HCEC 1CT (cell line): Measurements from ENCODE around the gene ERP44.
A peak's percentile ranks its signal among the peaks of the same experiment; 100 is the strongest.
"Not testable (repeated sequence)": the region's sequence is repeated elsewhere in the genome, so short reads cannot be mapped to it uniquely, and the experiment has no call there.

ENCODE experiments used
- DNase-seq: peaks from one replicate; pipeline ENCODE4 v3.0.0-alpha.2; 2017

The ERP44 gene

DNA sequence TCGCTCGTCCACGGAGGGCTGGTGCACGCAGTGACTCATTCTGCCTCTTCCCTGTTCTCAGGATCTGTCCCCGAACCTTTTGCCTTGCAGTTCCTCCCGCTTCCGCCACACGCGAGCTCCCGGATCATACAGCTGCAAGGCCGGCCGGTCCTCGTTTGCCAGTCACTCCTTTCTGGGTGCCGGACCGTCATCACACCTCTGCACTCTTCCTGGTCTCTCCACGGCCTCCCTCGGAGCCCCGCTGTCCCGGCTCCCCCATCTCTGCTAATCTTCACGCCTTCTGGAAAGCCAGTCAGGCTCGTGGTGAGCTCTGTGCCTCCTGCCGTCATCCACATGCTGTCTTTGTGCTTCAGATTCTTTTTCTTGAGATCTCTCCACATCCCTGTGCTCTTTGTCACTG lies 100.5 kb downstream of the ERP44 start:
- DNase-seq: no peak

DNA sequence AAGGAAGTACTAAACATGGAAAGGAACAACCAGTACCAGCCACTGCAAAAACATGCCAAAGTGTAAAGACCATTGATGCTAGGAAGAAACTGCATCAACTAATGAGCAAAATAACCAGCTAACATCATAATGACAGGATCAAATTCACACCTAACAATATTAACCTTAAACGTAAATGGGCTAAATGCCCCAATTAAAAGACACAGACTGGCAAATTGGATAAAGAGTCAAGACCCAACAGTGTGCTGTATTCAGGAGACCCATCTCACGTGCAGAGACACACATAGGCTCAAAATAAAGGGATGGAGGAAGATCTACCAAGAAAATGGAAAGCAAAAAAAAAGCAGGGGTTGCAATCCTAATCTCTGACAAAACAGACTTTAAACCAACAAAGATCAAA lies 108.3 kb downstream of the ERP44 start:
- not testable (repeated sequence) for DNase-seq

- DNase-seq: no peak
Measured at GRCh38 chr9:99986642-99987041, 112.2 kb downstream of the ERP44 start.

DNA sequence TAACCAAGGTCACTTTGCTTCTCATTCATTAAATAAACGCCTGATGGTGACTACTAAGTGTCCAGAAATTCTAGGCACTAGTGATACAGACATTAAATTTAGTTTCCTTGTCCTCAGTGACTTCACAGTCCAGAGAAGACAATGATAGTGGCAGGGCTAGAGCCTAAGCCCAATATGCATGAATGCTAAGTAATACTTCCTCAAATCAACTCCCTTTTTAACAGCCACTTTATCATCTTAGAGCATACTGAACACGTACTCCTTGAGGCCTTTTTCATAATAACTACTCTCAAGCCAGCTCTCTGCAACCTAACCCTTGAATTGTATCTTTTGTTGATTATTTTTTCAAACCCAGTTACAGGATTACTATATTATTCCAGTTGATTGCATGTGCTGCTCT lies 118.2 kb downstream of the ERP44 start:
- DNase-seq: no peak

GRCh38 chr9:99978221-99978620 lies 120.6 kb downstream of the ERP44 start:
- no peak for DNase-seq

DNA sequence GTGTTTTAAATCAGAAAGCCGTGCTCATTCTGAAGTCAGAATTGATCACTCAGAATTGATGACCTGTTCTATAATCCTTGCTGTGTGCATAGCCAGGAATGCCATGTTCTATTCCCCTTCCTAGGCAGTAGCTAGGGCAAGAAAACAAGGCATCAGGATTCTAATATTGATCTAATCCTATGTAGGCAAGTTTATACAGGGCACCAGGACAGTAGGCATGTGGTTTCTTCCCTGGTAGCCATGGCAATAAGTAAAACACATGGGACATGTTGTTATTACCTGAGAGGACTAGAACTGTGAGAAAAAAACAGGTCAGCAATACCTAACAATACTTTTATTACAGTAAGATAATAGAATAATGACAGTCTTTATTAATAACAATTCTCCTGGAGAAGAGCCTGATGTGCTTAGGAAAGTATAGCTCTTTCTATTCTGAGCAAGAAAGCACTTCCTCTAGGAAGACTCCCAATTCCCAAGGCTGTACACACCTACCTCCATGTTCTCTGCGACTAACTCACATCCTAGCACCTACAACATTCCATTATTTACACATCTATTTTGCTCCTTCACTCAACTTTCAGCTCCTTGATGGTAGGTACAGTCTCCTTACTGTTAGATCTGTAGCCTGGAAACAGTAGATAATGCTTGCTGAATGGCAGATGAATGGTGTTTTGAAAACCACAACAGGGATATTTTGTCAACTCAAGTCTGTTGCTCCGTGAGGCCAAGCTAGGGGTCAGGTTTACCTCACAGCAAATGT lies 121.6 kb downstream of the ERP44 start:
- DNase-seq: no peak

GRCh38 chr9:99973455-99973854 lies 125.3 kb downstream of the ERP44 start:
- DNase-seq: no peak

GRCh38 chr9:99971410-99971809 lies 127.4 kb downstream of the ERP44 start:
- DNase-seq: no peak

DNA sequence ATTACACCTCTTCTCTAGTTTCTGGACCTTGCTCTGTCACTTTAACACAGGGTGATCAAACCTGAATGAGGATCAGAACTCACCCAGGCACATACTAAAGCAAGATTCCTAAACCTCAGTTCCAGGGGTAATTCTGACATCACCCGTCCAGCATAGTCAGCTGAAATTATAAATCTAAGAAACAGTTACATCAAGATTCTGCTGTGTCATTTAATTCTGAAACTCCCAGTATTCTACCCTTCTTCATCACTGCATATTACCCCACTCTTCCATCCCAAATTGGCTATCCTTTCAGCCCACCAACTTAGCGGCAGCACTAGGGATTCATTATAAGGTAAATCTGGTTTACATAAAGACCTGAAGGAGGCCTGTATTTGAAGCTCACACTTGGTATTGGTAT lies 128.3 kb downstream of the ERP44 start:
- DNase-seq: no peak

- no peak for DNase-seq
Measured at GRCh38 chr9:99967457-99967856, 131.3 kb downstream of the ERP44 start.

DNA sequence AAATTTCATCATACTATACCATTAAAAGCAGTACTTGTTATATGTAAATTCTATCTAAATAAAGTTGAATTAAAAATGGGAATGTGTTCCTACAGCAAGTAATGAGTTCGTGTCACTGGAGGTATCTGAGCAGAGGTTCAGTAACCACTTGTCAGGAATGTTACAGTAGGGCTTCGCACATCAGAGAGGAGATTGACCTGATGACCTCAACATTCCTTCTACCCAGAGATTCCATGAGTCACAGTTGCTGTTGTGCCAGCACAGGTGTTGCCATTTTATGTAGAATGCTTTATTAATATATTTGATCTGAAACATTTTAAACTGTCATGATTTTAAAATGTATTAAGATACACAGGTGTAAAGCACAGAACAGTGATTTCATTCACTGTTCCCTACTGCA lies 132.1 kb downstream of the ERP44 start:
- peak; percentile 1 for DNase-seq

DNA sequence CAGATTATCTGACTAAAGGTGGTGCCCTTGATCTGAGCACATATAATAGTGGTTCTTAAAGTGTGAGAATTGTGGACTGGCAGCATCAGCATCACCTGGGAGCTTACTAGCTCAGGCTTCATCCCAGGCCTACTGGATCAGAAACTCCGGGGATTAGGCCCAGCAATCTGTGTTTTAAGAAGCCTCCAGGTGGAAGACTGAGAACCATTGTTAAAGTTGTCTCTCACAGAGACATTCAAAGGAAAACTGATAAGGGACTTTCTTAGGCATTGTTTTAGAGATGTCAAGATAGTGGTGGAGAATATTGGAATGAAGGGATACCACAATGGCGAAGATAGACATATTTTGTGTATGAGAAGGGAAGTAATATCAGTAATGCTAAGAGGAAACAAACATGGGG lies 132.8 kb downstream of the ERP44 start:
- DNase-seq: no peak

GRCh38 chr9:99964336-99964735 lies 134.5 kb downstream of the ERP44 start:
- DNase-seq: no peak

GRCh38 chr9:99962680-99963261 lies 136.0 kb downstream of the ERP44 start:
- DNase-seq: no peak

DNA sequence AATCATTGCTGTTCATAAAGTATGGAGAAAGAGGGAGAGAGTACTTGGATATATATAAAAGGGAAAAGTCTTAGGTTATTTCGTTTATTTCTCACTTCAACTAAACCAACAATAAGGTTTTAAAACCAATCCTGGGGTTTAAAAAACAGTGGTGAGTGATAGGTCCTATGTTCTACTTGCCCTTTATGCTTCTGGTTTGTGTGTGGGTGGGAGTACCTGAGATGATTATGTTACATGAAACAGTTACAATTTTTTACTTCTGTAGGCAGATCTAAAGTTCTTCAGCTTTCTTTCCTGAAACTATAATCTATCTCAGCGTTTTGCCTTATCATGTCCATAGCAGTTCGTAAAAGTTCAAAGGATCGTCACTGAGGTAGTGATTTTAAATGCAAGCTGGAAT lies 143.2 kb downstream of the ERP44 start:
- no peak for DNase-seq

DNA sequence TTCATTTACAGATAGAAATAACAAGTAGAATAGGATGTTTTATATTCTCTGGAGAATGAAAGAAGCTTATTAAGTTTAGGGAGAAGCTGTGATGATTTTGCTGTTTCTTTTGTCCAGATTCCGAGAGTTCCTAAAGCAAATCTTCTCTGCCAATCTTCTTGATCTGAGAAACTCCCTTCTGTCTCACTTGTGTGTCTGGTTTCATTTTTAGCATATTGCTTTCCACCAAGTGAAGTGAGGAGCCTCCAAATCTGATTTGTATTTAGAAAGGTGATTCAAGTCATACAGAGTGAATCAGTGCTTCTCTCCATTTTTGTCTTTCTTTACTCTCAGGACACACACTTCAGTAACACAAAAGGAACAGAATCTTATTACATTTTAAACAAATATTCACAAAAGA lies 144.0 kb downstream of the ERP44 start:
- DNase-seq: no peak

DNA sequence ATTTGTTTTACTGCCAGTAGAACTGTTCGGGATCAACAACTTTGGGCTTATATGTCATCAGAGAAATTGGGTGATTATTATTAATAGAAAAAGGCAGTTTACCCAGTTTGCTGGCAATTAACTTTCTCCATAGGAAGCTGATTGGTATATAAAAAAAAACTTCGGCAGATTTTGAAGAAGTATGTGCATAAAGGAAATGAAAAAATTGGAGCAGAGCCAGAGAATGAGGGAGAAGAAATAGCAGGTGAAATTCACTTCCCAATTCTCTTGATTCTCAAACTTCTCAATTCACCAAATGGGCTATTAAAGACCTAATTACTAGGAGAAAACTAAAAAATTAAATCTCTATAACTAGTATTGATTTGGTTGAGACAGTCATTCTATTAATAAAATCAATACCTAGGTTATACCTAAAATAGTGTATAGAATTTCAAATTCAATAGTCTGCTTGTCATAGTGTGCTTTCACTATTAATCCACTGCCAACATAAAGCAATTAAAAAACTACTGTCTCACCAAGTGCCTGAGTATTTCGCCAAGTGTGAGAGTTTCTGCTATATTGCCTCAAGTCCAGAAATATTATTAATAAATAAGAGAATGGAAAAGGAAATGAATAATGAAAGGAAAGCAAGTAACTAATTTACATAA lies 144.8 kb downstream of the ERP44 start:
- DNase-seq: no peak

- no peak for DNase-seq
Measured at GRCh38 chr9:99948896-99949295, 149.9 kb downstream of the ERP44 start.

GRCh38 chr9:99948482-99948881 lies 150.3 kb downstream of the ERP44 start:
- no peak for DNase-seq

GRCh38 chr9:99947395-99947794 lies 151.4 kb downstream of the ERP44 start:
- DNase-seq: no peak

GRCh38 chr9:99936947-99937587 lies 161.7 kb downstream of the ERP44 start:
- DNase-seq: no peak

DNA sequence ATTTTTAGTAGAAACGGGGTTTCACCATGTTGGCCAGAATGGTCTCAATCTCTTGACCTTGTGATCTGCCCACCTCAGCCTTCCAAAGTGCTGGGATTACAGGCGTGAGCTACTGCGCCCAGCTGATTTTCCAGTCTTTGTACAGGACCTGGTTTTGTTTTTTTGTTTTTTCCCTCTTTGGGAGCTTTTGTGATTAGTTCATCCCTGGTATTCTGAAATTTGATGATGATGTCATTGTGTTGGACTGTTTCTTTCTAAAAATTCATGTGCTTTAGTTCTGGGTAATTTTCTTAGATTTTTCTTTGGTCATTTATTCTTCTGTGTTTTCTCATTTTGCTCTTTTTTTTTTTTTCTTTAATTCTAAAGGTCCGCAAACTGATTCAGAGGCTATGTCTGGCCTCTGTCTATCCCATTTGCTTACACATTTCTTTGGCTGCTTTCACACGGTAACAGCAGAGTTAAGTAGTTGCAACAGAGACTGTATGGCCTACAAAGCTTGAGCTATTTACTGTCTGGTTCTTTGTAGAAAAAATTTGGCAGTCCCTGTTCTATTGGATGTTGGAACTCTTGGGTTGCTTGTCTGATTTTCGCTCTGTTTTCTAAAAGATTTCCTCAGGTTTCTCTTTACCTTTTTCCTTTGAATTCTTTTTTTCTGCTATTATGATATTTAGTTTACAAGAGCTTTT lies 167.5 kb downstream of the ERP44 start:
- DNase-seq: no peak

DNA sequence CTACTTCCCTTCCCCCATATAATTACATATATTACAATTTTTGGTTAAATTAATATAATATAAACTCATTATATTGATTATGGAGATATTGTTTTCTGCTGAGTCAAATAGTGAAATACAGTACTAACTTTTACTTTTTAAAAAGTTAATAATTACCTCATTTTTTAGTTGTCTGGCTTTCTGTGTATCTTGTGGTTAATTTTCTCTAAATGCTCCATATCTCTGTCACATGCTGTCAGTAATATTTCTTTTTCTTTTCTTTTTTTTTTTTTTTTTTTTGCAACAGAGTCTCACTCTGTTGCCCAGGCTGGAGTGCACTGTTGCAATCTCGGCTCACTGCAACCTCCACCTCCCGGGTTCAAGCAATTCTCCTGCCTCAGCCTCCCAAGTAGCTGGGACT lies 169.1 kb downstream of the ERP44 start:
- DNase-seq: no peak
